ENCODE results near the gene CIB4. TPM values are rescaled to one million over a fixed set of nuclear protein-coding genes. Genes with fewer than 3 reads are reported as not detected.

Gene CIB4
- total and polyA plus RNA-seq, 2 of the 13 experiments (the other 11 are each of a cell fraction or from before 2014, with no cell fraction given) = not detected

DNA sequence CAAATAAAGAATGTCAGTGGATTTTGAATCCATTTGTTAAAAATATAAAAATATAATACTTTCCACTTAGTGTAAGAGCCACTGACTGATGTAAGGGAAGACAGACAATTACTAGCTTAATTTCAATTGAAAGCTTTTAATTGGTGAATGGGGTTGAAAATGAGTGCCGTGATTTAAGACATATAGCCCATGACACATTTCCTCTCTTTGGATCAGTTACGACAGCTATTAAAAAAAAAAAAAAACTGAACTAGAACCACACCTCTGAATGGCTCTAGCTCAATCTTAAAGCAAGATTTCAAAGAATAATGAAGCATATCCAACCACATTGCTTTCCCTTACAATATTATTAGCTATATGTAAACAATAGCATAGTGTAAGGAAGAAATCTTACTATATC lies 44.0 kb downstream of the CIB4 start (continued):
- TF ChIP-seq, protein P1, sequence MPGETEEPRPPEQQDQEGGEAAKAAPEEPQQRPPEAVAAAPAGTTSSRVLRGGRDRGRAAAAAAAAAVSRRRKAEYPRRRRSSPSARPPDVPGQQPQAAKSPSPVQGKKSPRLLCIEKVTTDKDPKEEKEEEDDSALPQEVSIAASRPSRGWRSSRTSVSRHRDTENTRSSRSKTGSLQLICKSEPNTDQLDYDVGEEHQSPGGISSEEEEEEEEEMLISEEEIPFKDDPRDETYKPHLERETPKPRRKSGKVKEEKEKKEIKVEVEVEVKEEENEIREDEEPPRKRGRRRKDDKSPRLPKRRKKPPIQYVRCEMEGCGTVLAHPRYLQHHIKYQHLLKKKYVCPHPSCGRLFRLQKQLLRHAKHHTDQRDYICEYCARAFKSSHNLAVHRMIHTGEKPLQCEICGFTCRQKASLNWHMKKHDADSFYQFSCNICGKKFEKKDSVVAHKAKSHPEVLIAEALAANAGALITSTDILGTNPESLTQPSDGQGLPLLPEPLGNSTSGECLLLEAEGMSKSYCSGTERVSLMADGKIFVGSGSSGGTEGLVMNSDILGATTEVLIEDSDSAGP (CRISPR knock-in tag; IDR thresholded peaks at IDR 0.05; ENCODE audit: borderline replicate concordance) = no peak

DNA sequence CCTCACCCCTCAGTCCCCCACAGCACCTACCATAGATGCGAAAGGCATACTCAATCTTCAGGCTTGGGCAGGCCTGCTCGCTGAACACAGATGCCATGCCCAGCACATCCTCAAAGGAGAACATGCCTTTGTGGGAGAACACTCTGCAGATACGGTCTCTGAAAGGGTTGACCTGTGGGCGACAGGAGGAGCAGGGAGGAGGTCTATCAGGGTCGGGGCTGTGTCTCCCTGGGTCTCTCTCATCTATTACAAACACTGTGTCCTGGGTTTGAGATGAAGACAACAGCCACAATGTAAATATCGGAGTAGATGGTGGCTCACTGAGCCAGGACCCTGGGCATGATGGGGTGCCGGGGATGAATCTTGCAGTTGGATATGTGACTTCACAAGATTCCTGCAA lies 46.0 kb downstream of the CIB4 start:
- no peak for ATAC-seq
- ChIA-PET POLR2A (no interaction called here), CTCF (ENCODE audit: low intra/inter-chr PET ratio, low total read pairs) (no interaction called here)
- H3K4me3 ChIP-seq (replicated peaks in 1 of 3; ENCODE audit: insufficient read depth in 1 of 3, low read depth in 2 of 3, low read length in 3 of 3) = no peak overlapping the region
- H3K9ac ChIP-seq (ENCODE audit: insufficient read depth, low read depth, low read length) = no peak overlapping the region
- H3K27me3 ChIP-seq (ENCODE audit: control insufficient read depth in 1 of 2, insufficient read depth in 2 of 2, low read length in 2 of 2) = peaks cover 0 to 60% of the 10 kb centered on the region in 2 experiments; a peak in 4 of 5 replicates
- no peak overlapping the region for H2AFZ ChIP-seq (ENCODE audit: low read length)
- TF ChIP-seq, protein P2, sequence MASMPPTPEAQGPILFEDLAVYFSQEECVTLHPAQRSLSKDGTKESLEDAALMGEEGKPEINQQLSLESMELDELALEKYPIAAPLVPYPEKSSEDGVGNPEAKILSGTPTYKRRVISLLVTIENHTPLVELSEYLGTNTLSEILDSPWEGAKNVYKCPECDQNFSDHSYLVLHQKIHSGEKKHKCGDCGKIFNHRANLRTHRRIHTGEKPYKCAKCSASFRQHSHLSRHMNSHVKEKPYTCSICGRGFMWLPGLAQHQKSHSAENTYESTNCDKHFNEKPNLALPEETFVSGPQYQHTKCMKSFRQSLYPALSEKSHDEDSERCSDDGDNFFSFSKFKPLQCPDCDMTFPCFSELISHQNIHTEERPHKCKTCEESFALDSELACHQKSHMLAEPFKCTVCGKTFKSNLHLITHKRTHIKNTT (CRISPR knock-in tag; IDR thresholded peaks at IDR 0.05) = no peak
- no peak for TF ChIP-seq ZNF138 (CRISPR knock-in tag; IDR thresholded peaks at IDR 0.05; ENCODE audit: low read depth)
- no peaks in the 10 kb centered on the region for H3K36me3 ChIP-seq (replicated peaks in 1 of 2; ENCODE audit: control insufficient read depth in 1 of 2, insufficient read depth in 2 of 2, low read length in 2 of 2)
- no peaks in the 10 kb centered on the region for H4K20me1 ChIP-seq (ENCODE audit: insufficient read depth, low read length)
- in situ Hi-C loops (cut with HindIII; ENCODE audit: extremely low pct_ligation_motif_present, low pct_unique_long_range_greater_than_20kb) = no loop called here
- no peak for DNase-seq (ENCODE audit: low spot score)
- BruUV-seq (replicated peaks) = no TSS peak
- H3K79me2 ChIP-seq (ENCODE audit: insufficient read depth, low read length) = no peaks in the 10 kb centered on the region
- intact Hi-C loops (cut with micrococcal nuclease; ENCODE audit: unreplicated experiment) = no loop called here
- 10% methylated on average over 7 of the region's 7 CpGs for WGBS (ENCODE audit: low lambda C conversion rate)
- H3K27ac ChIP-seq (ENCODE audit: extremely low read length, insufficient read depth, low read length) = no peak overlapping the region
- H3K9me3 ChIP-seq (ENCODE audit: low read length) = no peaks in the 10 kb centered on the region
- FAIRE-seq = no peak
- H3K4me2 ChIP-seq (ENCODE audit: low read depth, low read length) = no peak overlapping the region
- no peaks in the 10 kb centered on the region for H3K4me1 ChIP-seq (ENCODE audit: insufficient read depth, low read length)

Data from HepG2 (cell line).